ENCODE results near the gene USP9Y. TPM values are rescaled to one million over a fixed set of nuclear protein-coding genes. Genes with fewer than 3 reads are reported as not detected.
"Not testable (repeated sequence)": the region's sequence is repeated elsewhere in the genome, so short reads cannot be mapped to it uniquely, and the experiment has no call there.

Gene USP9Y
- 19.6 TPM for polyA plus RNA-seq (2013, experiment 1 of 2; ENCODE audit: insufficient read length)
- 19.5 TPM for polyA plus RNA-seq (2013, experiment 2 of 2; ENCODE audit: insufficient read length)

- DNase-seq: no peak
Observed at GRCh38 chrY:12701181-12701695, at the start of gene USP9Y. TSS of gene USP9Y (plus strand) at chrY:12701231. CDS start at chrY:12709448, 8,217 bp downstream.

DNA sequence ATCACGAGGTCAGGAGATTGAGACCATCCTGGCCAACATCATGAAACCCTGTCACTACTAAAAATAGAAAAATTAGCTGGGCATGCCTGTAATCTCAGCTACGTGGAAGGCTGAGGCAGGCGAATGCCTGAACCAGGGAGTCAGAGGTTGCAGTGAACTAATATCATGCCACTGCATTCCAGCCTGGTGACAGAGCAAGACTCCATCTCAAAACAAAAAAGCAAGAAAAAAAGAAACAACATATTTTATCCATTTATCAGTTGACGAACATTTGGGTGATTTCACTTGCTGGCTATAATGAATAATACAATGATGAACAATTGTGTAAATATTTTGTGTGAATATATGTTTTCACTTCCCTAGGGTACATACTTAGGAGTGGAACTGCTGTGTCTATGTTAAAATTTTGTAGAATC is 49.4 kb upstream of the USP9Y start:
- peak; percentile 95 for DNase-seq

DNA sequence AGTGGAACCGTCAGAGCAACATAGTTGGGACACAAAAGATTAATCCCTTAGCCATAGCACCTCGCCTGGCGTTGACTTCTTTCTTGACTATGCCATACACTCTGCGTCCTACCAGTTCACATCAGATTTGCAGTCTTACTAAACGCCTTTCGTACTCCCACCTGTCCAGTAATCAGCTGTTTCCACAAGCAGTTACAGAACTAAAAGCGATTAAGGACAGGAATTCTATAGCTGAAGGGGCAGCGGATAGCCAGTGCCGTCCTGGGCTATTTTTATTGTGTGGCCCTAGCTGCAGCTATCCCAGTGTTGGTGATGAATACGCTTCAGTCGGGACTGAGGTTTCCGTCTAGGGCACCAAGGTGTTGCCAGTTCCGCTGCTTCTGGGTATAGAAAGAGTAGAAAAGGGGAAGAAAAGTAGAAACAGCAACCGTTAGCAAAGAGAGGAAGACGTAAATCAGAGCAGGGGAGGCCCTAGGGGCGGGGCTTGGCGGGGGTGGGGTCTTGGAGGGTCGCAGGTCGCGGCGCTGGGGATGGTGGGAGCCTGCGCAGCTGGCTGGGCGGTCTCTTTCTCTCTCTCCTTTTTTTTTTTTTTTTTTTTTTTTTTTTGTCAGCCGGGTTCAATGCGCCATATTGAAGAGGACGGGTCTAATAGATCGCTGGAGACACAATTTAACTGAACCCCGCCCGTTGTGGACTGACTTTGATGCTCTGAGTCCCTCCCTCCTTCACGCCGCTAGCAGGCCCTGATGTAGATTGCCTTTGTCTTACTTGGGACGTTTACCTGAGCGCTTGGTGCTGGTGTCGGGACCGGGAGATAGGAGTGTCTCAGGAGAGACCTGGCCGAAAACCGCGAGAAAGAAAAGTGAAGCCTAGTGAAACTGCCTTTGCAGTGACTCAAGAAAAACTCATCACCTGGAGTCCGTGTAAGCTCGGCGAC is 39.0 kb upstream of the USP9Y start:
- peak; percentile 82 for DNase-seq

GRCh38 chrY:12662745-12663591 is 38.1 kb upstream of the USP9Y start:
- peak; percentile 19 for DNase-seq

GRCh38 chrY:12663845-12664244 is 37.2 kb upstream of the USP9Y start:
- DNase-seq: not testable (repeated sequence)

DNA sequence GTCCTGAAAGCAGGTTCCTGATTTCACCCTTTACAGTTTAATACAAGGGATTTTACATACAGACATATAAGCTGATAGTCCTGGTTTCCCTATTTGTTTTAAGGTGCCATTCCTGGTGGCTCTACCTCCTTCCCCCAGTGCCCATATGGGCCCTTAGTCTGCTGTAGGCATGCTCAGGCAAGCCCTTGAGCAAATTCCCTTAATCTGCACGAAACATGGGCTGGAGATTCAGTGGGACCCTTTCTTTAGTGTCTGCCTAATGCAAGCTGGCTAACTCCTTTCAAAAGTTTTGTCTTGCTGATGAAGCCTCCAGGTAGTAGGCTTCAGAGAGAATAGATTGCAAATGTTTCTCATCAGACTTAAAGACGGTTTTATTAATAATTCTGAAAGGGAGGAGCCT is 22.9 kb upstream of the USP9Y start:
- no peak for DNase-seq

- DNase-seq: peak; percentile 58
Observed at GRCh38 chrY:12681535-12681934, 19.5 kb upstream of the USP9Y start.

DNA sequence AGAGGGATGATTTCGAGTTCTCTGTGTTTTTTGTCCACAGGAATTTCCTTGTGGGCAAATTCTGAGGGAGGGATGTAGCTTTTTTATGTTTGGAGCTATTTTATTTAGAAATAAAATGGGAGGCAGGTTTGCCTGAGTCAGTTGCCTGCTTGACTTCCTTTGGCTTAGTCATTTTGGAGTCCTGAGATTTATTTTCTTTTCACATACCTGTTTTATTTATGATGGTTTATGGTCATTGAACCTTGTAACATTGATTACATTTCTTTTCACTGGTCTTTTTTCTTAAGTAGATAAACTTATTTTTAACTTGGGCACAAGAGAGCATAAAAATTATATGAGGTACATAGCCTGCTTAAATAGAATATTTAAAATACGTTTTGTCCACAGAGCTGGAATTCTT is 12.7 kb upstream of the USP9Y start:
- DNase-seq: no peak

DNA sequence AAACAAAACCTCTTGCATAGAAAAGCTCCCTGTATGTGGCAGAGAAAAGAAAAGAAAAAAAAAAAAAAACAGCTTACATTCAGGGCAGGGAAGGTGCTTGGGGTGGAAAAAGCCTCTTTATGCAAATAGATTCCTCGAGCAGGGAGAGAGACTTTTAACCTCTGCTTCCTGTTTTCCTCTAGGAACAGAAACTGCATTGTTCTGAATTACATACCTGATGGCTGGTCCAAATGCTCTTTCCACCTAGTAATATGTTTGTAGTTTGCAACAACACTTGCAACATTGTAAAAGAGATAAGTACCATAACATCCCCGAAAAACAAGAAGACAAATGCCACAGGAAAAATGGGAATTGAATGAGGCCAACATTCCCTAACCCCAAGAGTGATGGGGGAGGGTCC is 944 bp upstream of the USP9Y start:
- DNase-seq: no peak

DNA sequence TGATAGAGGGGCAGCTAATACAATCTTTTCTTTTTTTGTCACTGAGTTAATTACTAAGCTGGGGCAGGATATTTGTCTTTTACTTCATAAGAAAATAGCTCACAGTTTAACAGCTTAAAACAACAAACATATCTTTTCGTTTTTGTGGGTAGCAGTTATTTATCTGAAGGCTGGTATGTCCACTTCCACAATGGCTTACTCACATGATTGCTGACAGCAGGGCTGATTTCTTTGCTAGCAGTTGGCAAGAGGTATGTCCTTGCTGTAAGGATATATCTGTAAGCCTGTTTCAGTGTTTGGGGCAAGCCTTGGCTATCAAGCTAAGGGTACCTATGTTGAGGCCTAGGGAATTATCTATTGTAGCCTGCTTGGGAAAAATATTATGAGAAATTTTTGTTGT is 1.1 kb downstream of the USP9Y start:
- peak; percentile 31 for DNase-seq

DNA sequence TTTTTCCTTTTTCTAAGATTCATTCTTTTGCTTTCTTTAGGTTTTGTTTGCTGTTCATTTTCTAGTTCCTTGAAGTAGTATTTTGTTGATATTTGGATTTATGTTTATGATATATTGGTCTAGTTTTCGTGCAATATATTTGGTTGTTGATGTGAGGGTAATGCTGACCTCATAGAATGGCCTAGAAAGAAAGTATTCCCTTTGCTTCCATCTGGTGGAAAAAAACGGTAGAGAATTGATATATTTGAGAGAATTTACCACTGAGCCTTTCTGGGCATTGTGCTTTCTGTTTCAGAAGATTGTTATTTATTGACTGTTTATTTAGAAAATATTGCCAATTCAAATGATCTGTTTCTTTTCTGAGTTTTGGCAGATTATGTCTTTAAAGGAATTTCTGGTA is 9.4 kb downstream of the USP9Y start:
- peak; percentile 17 for DNase-seq

DNA sequence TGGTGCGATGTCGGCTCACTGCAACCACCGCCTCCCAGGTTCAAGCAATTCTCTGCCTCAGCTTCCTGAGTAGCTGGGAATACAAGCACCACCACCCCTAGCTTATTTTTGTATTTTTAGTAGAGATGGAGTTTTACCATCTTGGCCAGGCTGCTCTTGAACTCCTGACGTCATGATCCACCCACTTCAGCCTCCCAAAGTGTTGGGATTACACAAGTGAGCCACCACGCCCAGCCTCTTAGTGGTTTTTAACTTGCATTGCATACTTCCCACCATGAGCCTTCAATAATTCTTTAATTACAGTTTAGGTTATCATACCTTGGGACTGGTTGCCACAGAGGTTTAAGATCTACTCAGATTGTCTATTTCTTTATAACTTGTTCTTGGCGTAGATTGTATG is 14.3 kb downstream of the USP9Y start:
- no peak for DNase-seq

DNA sequence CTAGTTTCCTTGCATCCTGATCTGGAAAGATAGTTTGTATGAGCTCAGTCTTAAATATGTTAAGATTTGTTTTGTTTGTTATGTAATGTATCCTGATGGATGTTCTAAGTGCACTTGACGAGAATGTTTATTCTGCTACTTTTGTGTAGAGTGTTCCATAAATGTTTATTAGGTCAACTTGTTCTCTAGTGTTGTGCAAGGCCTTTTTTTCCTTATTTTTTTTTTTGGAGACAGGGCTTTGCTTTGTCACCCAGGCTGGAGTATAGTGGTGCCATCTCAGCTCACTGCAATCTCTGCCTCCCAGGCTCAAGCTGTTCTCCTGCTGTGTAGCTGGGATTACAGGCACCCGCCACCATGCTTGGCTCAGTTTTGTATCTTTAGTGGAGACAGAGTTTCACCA is 28.7 kb downstream of the USP9Y start:
- DNase-seq: no peak

GRCh38 chrY:12733625-12734024 is 32.6 kb downstream of the USP9Y start:
- peak; percentile 6 for DNase-seq

DNA sequence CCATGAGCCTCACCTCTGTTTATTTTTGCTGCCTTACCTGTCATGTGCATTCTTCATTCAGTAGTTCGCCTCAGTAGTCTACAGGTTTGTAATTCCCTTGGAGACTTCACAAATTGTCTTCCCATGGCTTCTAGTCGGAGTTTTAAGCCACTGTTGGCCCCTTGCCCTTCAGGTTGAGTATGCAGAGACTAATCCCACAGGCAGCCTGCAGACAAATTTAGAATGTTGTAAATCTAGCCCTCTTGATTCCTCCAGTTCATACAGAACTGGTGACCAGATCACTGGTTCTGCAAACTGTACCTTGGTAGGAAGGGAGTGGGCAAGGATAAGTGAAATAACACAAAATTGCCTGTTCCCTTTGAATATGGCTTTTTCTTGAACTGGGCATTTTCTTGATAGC is 33.0 kb downstream of the USP9Y start:
- DNase-seq: no peak

DNA sequence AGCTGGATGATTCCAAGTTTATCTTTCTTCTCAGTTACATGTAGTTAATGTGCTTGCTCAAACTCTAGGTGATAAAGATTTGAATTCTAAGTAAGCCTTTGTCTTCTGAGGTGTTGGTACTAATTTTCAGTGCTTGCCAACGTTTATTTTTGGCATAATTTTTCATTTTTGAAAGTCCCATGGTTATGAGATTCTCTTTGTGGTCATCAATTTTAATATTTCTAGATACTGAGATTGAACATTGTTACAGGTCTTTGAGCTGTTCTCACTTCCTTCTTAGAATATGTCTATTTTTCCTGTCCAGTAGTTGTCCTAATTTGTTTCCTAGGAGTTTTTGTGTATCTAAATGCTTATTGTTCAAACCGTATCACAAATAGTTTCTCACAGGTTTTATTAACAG is 40.4 kb downstream of the USP9Y start:
- no peak for DNase-seq

DNA sequence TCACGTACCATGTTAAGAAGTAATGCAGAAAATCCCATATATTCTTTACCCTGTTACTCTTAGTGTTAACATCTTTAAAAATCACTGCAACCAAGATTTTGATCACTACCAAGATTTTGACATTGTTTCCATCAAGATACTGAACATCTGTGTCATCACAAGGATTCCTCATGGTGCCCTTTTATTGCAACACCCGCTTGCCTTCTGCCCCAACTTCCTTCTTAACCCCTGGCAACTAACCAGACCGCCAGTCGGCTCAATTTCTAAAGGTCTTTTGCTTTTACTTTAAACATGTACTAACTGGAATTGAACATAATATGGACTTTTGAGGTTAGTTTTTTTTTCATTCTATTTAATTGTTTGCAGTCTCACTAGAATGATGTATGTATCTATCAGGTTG is 41.7 kb downstream of the USP9Y start:
- DNase-seq: no peak

- DNase-seq: no peak
Observed at GRCh38 chrY:12744091-12744490, 43.1 kb downstream of the USP9Y start.

DNA sequence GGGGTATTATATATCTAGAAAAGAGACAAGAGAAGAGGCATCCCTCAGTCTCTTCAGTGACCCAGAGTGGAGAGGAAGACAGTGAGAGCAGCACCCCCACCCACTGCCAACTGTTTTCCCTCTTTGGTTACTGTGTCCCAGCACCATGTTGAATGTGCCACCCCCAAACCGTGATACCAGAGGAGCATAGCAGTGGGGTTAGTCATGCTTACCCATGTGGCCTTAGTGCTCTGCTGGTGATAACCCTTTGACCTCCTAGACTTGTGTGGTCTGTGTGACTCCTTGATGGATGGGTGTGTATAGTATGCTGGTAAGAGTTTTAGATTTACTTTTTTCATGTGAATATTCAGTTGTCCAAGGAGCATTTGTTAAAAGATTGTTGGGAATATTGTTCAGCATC is 48.3 kb downstream of the USP9Y start:
- DNase-seq: no peak

- DNase-seq: no peak
Observed at GRCh38 chrY:12752856-12753255, 51.8 kb downstream of the USP9Y start.

DNA sequence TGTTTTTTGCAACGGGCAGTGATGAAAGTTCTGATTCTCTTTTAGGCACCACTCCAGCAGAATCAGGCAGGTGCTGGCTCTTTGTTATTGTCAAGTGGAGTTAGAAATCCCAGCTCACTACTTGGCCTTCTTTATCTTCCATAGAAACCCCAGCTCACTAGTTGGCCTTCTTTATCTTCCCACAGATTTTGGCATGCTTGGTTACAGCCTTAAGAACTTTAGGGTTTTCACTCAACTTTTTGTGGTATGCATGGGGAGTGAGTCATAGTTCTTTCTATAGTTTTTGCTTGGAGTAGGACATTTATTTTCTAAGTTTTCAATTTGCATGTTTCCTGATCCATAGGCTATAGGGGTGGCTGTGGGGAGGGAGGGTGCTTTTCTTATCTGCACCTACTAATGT is 55.0 kb downstream of the USP9Y start:
- DNase-seq: peak; percentile 63

DNA sequence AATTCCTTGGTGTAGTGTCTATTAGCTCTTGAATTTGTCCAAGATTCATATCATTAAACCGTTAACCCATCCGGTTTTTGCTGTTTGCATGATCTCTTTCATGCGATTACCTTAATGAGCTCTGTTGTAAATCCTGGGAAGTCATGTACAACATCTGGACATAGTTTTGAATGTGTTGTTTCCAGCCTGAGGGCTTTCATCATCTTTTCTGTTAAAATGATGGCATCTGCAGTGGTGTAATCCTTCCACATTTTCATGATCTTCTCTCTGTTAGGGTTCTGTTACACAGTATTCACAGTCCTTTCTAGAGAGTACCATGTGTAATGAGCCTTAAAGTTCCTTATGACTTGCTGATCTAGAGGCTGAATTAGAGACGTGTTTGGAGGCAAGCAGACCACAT is 64.9 kb downstream of the USP9Y start:
- no peak for DNase-seq

GRCh38 chrY:12784521-12784920 is 83.5 kb downstream of the USP9Y start:
- no peak for DNase-seq

Data from fibroblast of skin of scalp (primary cell).